Measurements from ENCODE around the gene ABR.
A peak's percentile ranks its signal among the peaks of the same experiment; 100 is the strongest.
"Not testable (repeated sequence)": the region's sequence is repeated elsewhere in the genome, so short reads cannot be mapped to it uniquely, and the experiment has no call there.

Gene ABR

DNA sequence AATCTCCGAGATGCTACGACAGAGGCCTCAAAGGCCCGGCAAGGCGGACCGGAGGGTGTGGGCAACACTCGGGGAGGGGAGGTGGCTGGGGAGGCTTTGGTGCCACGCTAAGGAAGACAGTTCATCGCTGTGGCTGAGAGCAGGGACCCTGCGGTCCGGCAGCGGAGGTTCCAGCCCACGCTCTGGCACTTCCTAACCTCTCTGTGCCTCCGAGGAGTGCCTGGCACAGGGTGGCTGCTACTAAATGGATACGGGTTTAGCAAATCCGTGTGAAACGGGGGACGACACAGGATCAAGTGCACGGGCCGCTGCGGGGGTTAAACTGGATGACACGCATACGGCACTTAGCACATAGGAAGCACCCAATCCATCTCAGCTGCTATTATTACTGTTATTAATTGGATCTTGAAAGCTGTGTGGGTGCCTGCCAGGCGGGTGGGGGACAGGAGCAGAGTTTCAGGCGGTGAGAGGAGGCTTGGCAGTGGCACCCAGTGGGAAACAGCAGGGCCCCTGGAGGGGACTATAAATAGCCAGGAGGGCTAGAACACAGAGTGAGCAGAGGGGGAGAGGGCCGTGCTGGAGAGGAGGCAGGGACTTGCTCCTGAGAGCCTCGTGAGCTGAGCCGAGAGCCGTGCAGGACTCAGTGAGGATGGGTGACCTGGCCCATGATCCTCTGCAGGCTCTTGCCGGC, 45.0 kb downstream of the ABR start:
- no peaks in the 10 kb centered on the region for H3K9me3 ChIP-seq (ENCODE audit: control insufficient read depth, low read length)
- H3K23ac ChIP-seq (ENCODE audit: low read length in 2 of 2) = no peak overlapping the region
- H2AFZ ChIP-seq (ENCODE audit: low read depth, low read length) = no peak overlapping the region
- H2BK5ac ChIP-seq (ENCODE audit: low read depth, low read length, poor library complexity, severe bottlenecking) = no peak overlapping the region
- 87% methylated on average over 21 of the region's 29 CpGs for WGBS
- H3K27ac ChIP-seq (ENCODE audit: low read length, poor library complexity, severe bottlenecking) = no peak overlapping the region
- no peak overlapping the region for H3K14ac ChIP-seq (ENCODE audit: low read length in 2 of 2)
- H3K4ac ChIP-seq (ENCODE audit: low read depth in 1 of 2, low read length in 2 of 2) = no peak overlapping the region
- H4K8ac ChIP-seq (ENCODE audit: low read length) = no peak overlapping the region
- no peak overlapping the region for H2BK15ac ChIP-seq (ENCODE audit: low read depth, poor library complexity, severe bottlenecking)
- no peak overlapping the region for H4K91ac ChIP-seq (ENCODE audit: low read length)
- DNase-seq = no peak
- no peak overlapping the region for H3K9ac ChIP-seq (ENCODE audit: low read length)
- peaks cover 0 to 3% of the 10 kb centered on the region in 2 experiments for H3K36me3 ChIP-seq (ENCODE audit: control insufficient read depth in 1 of 2, insufficient read depth in 2 of 2, low read depth in 1 of 2, low read length in 2 of 2)
- no peak overlapping the region for H2BK12ac ChIP-seq (ENCODE audit: low read length in 2 of 2)
- H3K4me2 ChIP-seq (ENCODE audit: low read length, poor library complexity, severe bottlenecking) = no peak overlapping the region
- H2BK120ac ChIP-seq (ENCODE audit: low read depth, low read length) = no peak overlapping the region
- H3K18ac ChIP-seq (ENCODE audit: low read depth in 1 of 2, low read length in 2 of 2) = no peak overlapping the region
- H2AK5ac ChIP-seq (ENCODE audit: low read length, severe bottlenecking) = no peak overlapping the region
- peaks cover 13% of the 10 kb centered on the region for H3K4me1 ChIP-seq (ENCODE audit: control insufficient read depth, insufficient read depth, low read depth, low read length)
- H3K27me3 ChIP-seq (ENCODE audit: control insufficient read depth in 1 of 2, insufficient read depth in 1 of 2, low read length in 2 of 2) = no peaks in the 10 kb centered on the region
- peaks cover 6% of the 10 kb centered on the region for H3K79me1 ChIP-seq (replicated peaks; ENCODE audit: low read length, poor library complexity, severe bottlenecking)
- H3K4me3 ChIP-seq (ENCODE audit: insufficient read depth in 1 of 2, low read depth in 1 of 2, low read length in 2 of 2) = no peak overlapping the region

DNA sequence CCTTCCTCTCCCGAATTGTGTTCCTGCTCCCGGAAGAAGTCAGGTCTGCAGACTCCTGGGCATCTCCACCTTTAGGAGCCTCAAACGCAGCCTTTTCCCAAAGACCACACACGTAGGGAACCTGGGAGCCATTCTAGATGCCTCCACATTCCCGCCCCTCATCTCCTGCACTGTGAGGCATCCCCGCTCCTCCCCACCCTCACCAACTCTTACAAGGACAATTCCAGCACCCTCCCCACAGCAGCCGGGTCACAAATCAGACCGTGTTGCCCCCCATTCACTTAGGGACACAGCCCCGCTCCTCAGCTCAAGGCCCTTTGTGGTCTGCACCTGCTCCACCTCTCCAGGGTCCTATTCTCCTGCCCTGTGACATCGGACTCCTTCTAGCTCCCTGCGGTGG, 49.6 kb downstream of the ABR start:
- Histone ChIP-seq H2BK5ac (ENCODE audit: low read depth, low read length, poor library complexity, severe bottlenecking) (no peak overlapping the region), H3K4me2 (ENCODE audit: low read length, poor library complexity, severe bottlenecking) (no peak overlapping the region), H3K4me1 (ENCODE audit: control insufficient read depth, insufficient read depth, low read depth, low read length) (peaks cover 20% of the 10 kb centered on the region), H2BK12ac (ENCODE audit: low read length in 2 of 2) (no peak overlapping the region), H3K9me3 (ENCODE audit: control insufficient read depth, low read length) (no peaks in the 10 kb centered on the region), H3K14ac (ENCODE audit: low read length in 2 of 2) (no peak overlapping the region), H3K18ac (ENCODE audit: low read depth in 1 of 2, low read length in 2 of 2) (no peak overlapping the region), H2AK5ac (ENCODE audit: low read length, severe bottlenecking) (no peak overlapping the region), H3K9ac (ENCODE audit: low read length) (no peak overlapping the region), H3K27me3 (ENCODE audit: control insufficient read depth in 1 of 2, insufficient read depth in 1 of 2, low read length in 2 of 2) (no peaks in the 10 kb centered on the region), H2BK120ac (ENCODE audit: low read depth, low read length) (no peak overlapping the region), H3K4me3 (ENCODE audit: insufficient read depth in 1 of 2, low read depth in 1 of 2, low read length in 2 of 2) (no peak overlapping the region), H3K23ac (ENCODE audit: low read length in 2 of 2) (no peak overlapping the region), H4K91ac (ENCODE audit: low read length) (no peak overlapping the region), H3K27ac (ENCODE audit: low read length, poor library complexity, severe bottlenecking) (no peak overlapping the region), H4K8ac (ENCODE audit: low read length) (no peak overlapping the region), H2BK15ac (ENCODE audit: low read depth, poor library complexity, severe bottlenecking) (no peak overlapping the region), H3K4ac (ENCODE audit: low read depth in 1 of 2, low read length in 2 of 2) (no peak overlapping the region), H3K36me3 (ENCODE audit: control insufficient read depth in 1 of 2, insufficient read depth in 2 of 2, low read depth in 1 of 2, low read length in 2 of 2) (peaks cover 8 to 17% of the 10 kb centered on the region in 2 experiments), H3K79me1 (replicated peaks; ENCODE audit: low read length, poor library complexity, severe bottlenecking) (peaks cover 7% of the 10 kb centered on the region), H2AFZ (ENCODE audit: low read depth, low read length) (no peak overlapping the region)
- WGBS = 96% methylated on average over 11 of the region's 11 CpGs
- no peak for DNase-seq

DNA sequence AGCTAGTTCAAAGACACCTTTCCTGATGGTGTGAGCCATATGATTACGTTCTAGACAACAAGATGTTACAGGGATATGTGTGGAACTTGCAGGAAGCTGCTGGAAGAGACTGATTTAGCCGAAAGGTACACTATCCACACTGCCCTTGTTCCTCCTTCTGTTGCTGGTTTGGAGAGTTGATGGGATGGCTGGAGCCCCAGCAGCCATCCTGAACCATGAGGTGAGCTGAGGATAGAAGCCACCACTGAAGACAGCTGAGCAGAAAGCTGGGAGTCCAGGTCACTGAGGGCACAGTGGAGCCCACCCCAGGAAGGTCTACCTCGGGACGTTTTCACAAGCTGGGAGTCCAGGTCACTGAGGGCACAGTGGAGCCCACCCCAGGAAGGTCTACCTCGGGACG, 51.3 kb downstream of the ABR start:
- Histone ChIP-seq H3K4me1 (ENCODE audit: control insufficient read depth, insufficient read depth, low read depth, low read length) (peaks cover 28% of the 10 kb centered on the region), H3K36me3 (ENCODE audit: control insufficient read depth in 1 of 2, insufficient read depth in 2 of 2, low read depth in 1 of 2, low read length in 2 of 2) (peaks cover 16 to 32% of the 10 kb centered on the region in 2 experiments)
- not testable (repeated sequence) for H2BK120ac ChIP-seq (ENCODE audit: low read depth, low read length); H3K9ac ChIP-seq (ENCODE audit: low read length); H3K23ac ChIP-seq (ENCODE audit: low read length in 2 of 2); H3K27ac ChIP-seq (ENCODE audit: low read length, poor library complexity, severe bottlenecking); H3K27me3 ChIP-seq (ENCODE audit: control insufficient read depth in 1 of 2, insufficient read depth in 1 of 2, low read length in 2 of 2); H4K8ac ChIP-seq (ENCODE audit: low read length); H3K18ac ChIP-seq (ENCODE audit: low read depth in 1 of 2, low read length in 2 of 2); H3K4ac ChIP-seq (ENCODE audit: low read depth in 1 of 2, low read length in 2 of 2); H2BK15ac ChIP-seq (ENCODE audit: low read depth, poor library complexity, severe bottlenecking); H2AFZ ChIP-seq (ENCODE audit: low read depth, low read length); H3K9me3 ChIP-seq (ENCODE audit: control insufficient read depth, low read length); H2AK5ac ChIP-seq (ENCODE audit: low read length, severe bottlenecking); H3K4me3 ChIP-seq (ENCODE audit: insufficient read depth in 1 of 2, low read depth in 1 of 2, low read length in 2 of 2); DNase-seq; H3K79me1 ChIP-seq (replicated peaks; ENCODE audit: low read length, poor library complexity, severe bottlenecking); H3K14ac ChIP-seq (ENCODE audit: low read length in 2 of 2); H2BK12ac ChIP-seq (ENCODE audit: low read length in 2 of 2); H2BK5ac ChIP-seq (ENCODE audit: low read depth, low read length, poor library complexity, severe bottlenecking); H4K91ac ChIP-seq (ENCODE audit: low read length); H3K4me2 ChIP-seq (ENCODE audit: low read length, poor library complexity, severe bottlenecking)
- 91% methylated on average over 4 of the region's 6 CpGs for WGBS

- no peaks in the 10 kb centered on the region for H3K27me3 ChIP-seq (ENCODE audit: control insufficient read depth in 1 of 2, insufficient read depth in 1 of 2, low read length in 2 of 2)
- H3K4me2 ChIP-seq (ENCODE audit: low read length, poor library complexity, severe bottlenecking) = no peak overlapping the region
- H2AFZ ChIP-seq (ENCODE audit: low read depth, low read length) = no peak overlapping the region
- DNase-seq = no peak
- H3K4me1 ChIP-seq (ENCODE audit: control insufficient read depth, insufficient read depth, low read depth, low read length) = peaks cover 35% of the 10 kb centered on the region
- WGBS = 89% methylated on average over 22 of the region's 24 CpGs
- H2BK120ac ChIP-seq (ENCODE audit: low read depth, low read length) = no peak overlapping the region
- H3K36me3 ChIP-seq (ENCODE audit: control insufficient read depth in 1 of 2, insufficient read depth in 2 of 2, low read depth in 1 of 2, low read length in 2 of 2) = peaks cover 19 to 36% of the 10 kb centered on the region in 2 experiments
- H2BK12ac ChIP-seq (ENCODE audit: low read length in 2 of 2) = no peak overlapping the region
- H3K9ac ChIP-seq (ENCODE audit: low read length) = no peak overlapping the region
- no peak overlapping the region for H3K18ac ChIP-seq (ENCODE audit: low read depth in 1 of 2, low read length in 2 of 2)
- H3K4ac ChIP-seq (ENCODE audit: low read depth in 1 of 2, low read length in 2 of 2) = no peak overlapping the region
- H3K9me3 ChIP-seq (ENCODE audit: control insufficient read depth, low read length) = no peaks in the 10 kb centered on the region
- peak overlapping the region in 1 of 2 experiments; percentile 53 for H3K14ac ChIP-seq (ENCODE audit: low read length in 2 of 2)
- no peak overlapping the region for H4K91ac ChIP-seq (ENCODE audit: low read length)
- no peak overlapping the region for H3K4me3 ChIP-seq (ENCODE audit: insufficient read depth in 1 of 2, low read depth in 1 of 2, low read length in 2 of 2)
- H3K27ac ChIP-seq (ENCODE audit: low read length, poor library complexity, severe bottlenecking) = no peak overlapping the region
- peaks cover 13% of the 10 kb centered on the region for H3K79me1 ChIP-seq (replicated peaks; ENCODE audit: low read length, poor library complexity, severe bottlenecking)
- H2AK5ac ChIP-seq (ENCODE audit: low read length, severe bottlenecking) = no peak overlapping the region
- H2BK15ac ChIP-seq (ENCODE audit: low read depth, poor library complexity, severe bottlenecking) = no peak overlapping the region
- H4K8ac ChIP-seq (ENCODE audit: low read length) = no peak overlapping the region
- H2BK5ac ChIP-seq (ENCODE audit: low read depth, low read length, poor library complexity, severe bottlenecking) = no peak overlapping the region
- H3K23ac ChIP-seq (ENCODE audit: low read length in 2 of 2) = no peak overlapping the region
Observed at GRCh38 chr17:1126801-1127550, 52.8 kb downstream of the ABR start.
